SK-N-SH (cell line): ENCODE measurements around the gene HDAC4. TPM values are rescaled to one million over a fixed set of nuclear protein-coding genes. Genes with fewer than 3 reads are reported as not detected.

Source experiments
- CTCF ChIA-PET: fragments of 300-600, 350-600 bp; formaldehyde crosslinking; extraction: SDS; loops from one replicate; lab custom pipeline; 2021; lab: Yijun Ruan, JAX
- POLR2A ChIA-PET: fragments of 350-600 bp; sonication (Branson Sonifier 250); formaldehyde crosslinking; extraction: SDS; loops from one replicate; lab custom pipeline; 2020; ENCODE audit warnings: antibody characterized with exemption, inconsistent platforms; lab: Yijun Ruan, JAX
- DNase-seq: peaks from one replicate; pipeline ENCODE4 v3.0.0; 2012
- H2AFZ ChIP-seq: fragments of 200-600 bp; sonication (generic); 2 replicates; pipeline ENCODE4 v1.8.1; 2016; ENCODE audit warnings: antibody characterized with exemption, mild to moderate bottlenecking, low read depth
- H3F3A ChIP-seq: fragments of 200-600 bp; sonication (generic); replicated peaks from 2 replicates; pipeline ENCODE3; 2016; ENCODE audit warnings: antibody characterized with exemption, mild to moderate bottlenecking; ENCODE audit not compliant: insufficient read depth
- H3K27ac ChIP-seq, 2 experiments: fragments of 200-500 bp in 1 of 2; fragments of 200-600 bp in 1 of 2; sonication (Bioruptor generic) in 1 of 2; sonication (generic), shearing (Covaris generic) in 1 of 2; 2 replicates each; pipeline versions ENCODE4 v1.5.1 to v1.6.1; 2014 to 2016; ENCODE audit warnings: low read depth in 2 of 2, inconsistent platforms in 1 of 2, low read length in 1 of 2, mild to moderate bottlenecking in 1 of 2, mixed read lengths in 1 of 2
- H3K27me3 ChIP-seq: fragments of 200-600 bp; sonication (generic), shearing (Covaris generic); 2 replicates; pipeline ENCODE4 v1.6.1; 2016; ENCODE audit warnings: mixed run types; ENCODE audit not compliant: insufficient read depth
- H3K36me3 ChIP-seq, 2 experiments: fragments of 200-500 bp in 1 of 2; fragments of 200-600 bp in 1 of 2; sonication (Bioruptor generic) in 1 of 2; sonication (generic) in 1 of 2; replicated peaks in 1 of 2; 2 replicates each; pipeline versions ENCODE3 to v1.5.1; 2014 to 2016; ENCODE audit warnings: low read length in 1 of 2, mild to moderate bottlenecking in 1 of 2; ENCODE audit not compliant: insufficient read depth in 2 of 2, control insufficient read depth in 1 of 2
- H3K4me1 ChIP-seq, 2 experiments: fragments of 200-500 bp in 1 of 2; fragments of 200-600 bp in 1 of 2; sonication (Bioruptor generic) in 1 of 2; sonication (generic), shearing (Covaris generic) in 1 of 2; 2 replicates each; pipeline versions ENCODE4 v1.5.1 to v1.6.1; 2014 to 2016; ENCODE audit warnings: low read depth in 1 of 2, low read length in 1 of 2, mixed run types in 1 of 2; ENCODE audit not compliant: insufficient read depth in 2 of 2, control insufficient read depth in 1 of 2
- H3K4me2 ChIP-seq: fragments of 200-600 bp; sonication (generic), shearing (Covaris generic); 2 replicates; pipeline ENCODE4 v1.6.1; 2017; ENCODE audit warnings: mixed run types
- H3K4me3 ChIP-seq, 2 experiments: fragments of 200-500 bp in 1 of 2; fragments of 200-600 bp in 1 of 2; sonication (Bioruptor generic) in 1 of 2; sonication (generic), shearing (Covaris generic) in 1 of 2; 2 replicates each; pipeline versions ENCODE4 v1.5.1 to v1.8.1; 2014 to 2016; ENCODE audit warnings: low read depth in 2 of 2, inconsistent platforms in 1 of 2, low read length in 1 of 2, mild to moderate bottlenecking in 1 of 2, mixed read lengths in 1 of 2, moderate library complexity in 1 of 2
- H3K79me2 ChIP-seq: fragments of 200-600 bp; sonication (generic); 2 replicates; pipeline ENCODE4 v1.8.1; 2017; ENCODE audit warnings: mild to moderate bottlenecking; ENCODE audit not compliant: insufficient read depth
- H3K9ac ChIP-seq: fragments of 200-600 bp; sonication (generic); 2 replicates; pipeline ENCODE4 v1.6.1; 2017; ENCODE audit warnings: mixed run types
- H3K9me2 ChIP-seq: fragments of 200-600 bp; sonication (generic); 2 replicates; pipeline ENCODE4 v1.6.1; 2017; ENCODE audit warnings: mixed run types
- H3K9me3 ChIP-seq: fragments of 200-600 bp; sonication (generic); 2 replicates; pipeline ENCODE4 v1.6.1; 2017; ENCODE audit warnings: mixed run types, mild to moderate bottlenecking, moderate library complexity
- H4K20me1 ChIP-seq: fragments of 200-600 bp; sonication (generic); 2 replicates; pipeline ENCODE4 v1.6.1; 2017; ENCODE audit warnings: mild to moderate bottlenecking, mixed run types; ENCODE audit not compliant: insufficient read depth
- CTCF ChIP-seq: fragments of 200-600 bp; sonication (generic); IDR thresholded peaks from 2 replicates; pipeline ENCODE4 v1.6.1; 2017; ENCODE audit warnings: antibody characterized with exemption, mild to moderate bottlenecking, moderate library complexity
- EP300 ChIP-seq, 2 experiments: IDR thresholded peaks; 2 replicates each; pipeline versions ENCODE4 v1.4.0 to v1.6.1; 2012; ENCODE audit warnings: borderline replicate concordance in 1 of 2, low read depth in 1 of 2, low read length in 1 of 2
- FOSL2 ChIP-seq: IDR thresholded peaks from 2 replicates; pipeline ENCODE4 v1.4.0; 2012; ENCODE audit warnings: low read depth, mild to moderate bottlenecking, moderate library complexity, borderline replicate concordance
- GABPA ChIP-seq: IDR thresholded peaks from 2 replicates; pipeline ENCODE4 v1.4.0; 2012; ENCODE audit warnings: low read depth, mild to moderate bottlenecking
- GATA2 ChIP-seq: sonication (generic); formaldehyde crosslinking; IDR thresholded peaks from 2 replicates; pipeline ENCODE4 v1.5.0; 2020; ENCODE audit warnings: mild to moderate bottlenecking, missing genetic modification reagents
- IRF3 ChIP-seq: fragments of 150-350 bp; IDR thresholded peaks from 2 replicates; pipeline ENCODE4 v1.6.1; 2016; ENCODE audit warnings: mild to moderate bottlenecking, low read depth, low read length
- JUND ChIP-seq: IDR thresholded peaks from 2 replicates; pipeline ENCODE4 v1.4.0; 2012
- MAX ChIP-seq: IDR thresholded peaks from 2 replicates; pipeline ENCODE4 v1.4.0; 2012; ENCODE audit warnings: low read depth
- MEF2A ChIP-seq: IDR thresholded peaks from 2 replicates; pipeline ENCODE4 v1.4.0; 2012; ENCODE audit warnings: low read depth, borderline replicate concordance
- MXI1 ChIP-seq: IDR thresholded peaks from 2 replicates; pipeline ENCODE4 v1.6.1; 2012; ENCODE audit warnings: mild to moderate bottlenecking, low read depth, low read length, improper control_type of control experiment
- NRF1 ChIP-seq: IDR thresholded peaks from 2 replicates; pipeline ENCODE4 v1.6.1; 2012; ENCODE audit warnings: low read depth, mild to moderate bottlenecking, low read length
- POLR2AphosphoS5 ChIP-seq: IDR thresholded peaks from 2 replicates; pipeline ENCODE4 v1.6.1; 2012; ENCODE audit warnings: low read depth, low read length
- RCOR1 ChIP-seq: fragments of 150-350 bp; IDR thresholded peaks from 2 replicates; pipeline ENCODE4 v1.6.1; 2017; ENCODE audit warnings: antibody characterized with exemption, low read length
- REST ChIP-seq: IDR thresholded peaks from 2 replicates; pipeline ENCODE4 v1.6.1; 2012; ENCODE audit warnings: mild to moderate bottlenecking, low read depth, low read length, moderate library complexity
- RFX5 ChIP-seq: IDR thresholded peaks from 2 replicates; pipeline ENCODE4 v1.6.1; 2012; ENCODE audit warnings: mild to moderate bottlenecking, improper control_type of control experiment, low read length
- RXRA ChIP-seq: IDR thresholded peaks from 2 replicates; pipeline ENCODE4 v1.4.0; 2012; ENCODE audit warnings: low read depth, mild to moderate bottlenecking, borderline replicate concordance
- TCF12 ChIP-seq: IDR thresholded peaks from 2 replicates; pipeline ENCODE4 v1.4.0; 2012
- TEAD4 ChIP-seq: IDR thresholded peaks from 2 replicates; pipeline ENCODE4 v1.4.0; 2012; ENCODE audit warnings: mild to moderate bottlenecking, borderline replicate concordance; ENCODE audit not compliant: insufficient read depth
- USF1 ChIP-seq: IDR thresholded peaks from 2 replicates; pipeline ENCODE4 v1.4.0; 2012; ENCODE audit warnings: low read depth, borderline replicate concordance
- WGBS: methylation state at CpG from one replicate; pipeline ENCODE4 v1.1.6; 2017; ENCODE audit warnings: low lambda C conversion rate; 5-methylcytosine and 5-hydroxymethylcytosine counted together
- polyA plus RNA-seq, 3 experiments: library from polyadenylated mRNA; depleted of rRNA; stranded (reverse); fragments of >200 nt; gene quantifications; 2 replicates each; pipeline ENCODE4 v1.2.3, GENCODE V29; 2012

HDAC4 gene
- polyA plus RNA-seq, 1 of the 3 experiments (the other 2 are of a cell fraction): 5.5 TPM

GRCh38 chr2:239044336-239044735, 356.5 kb downstream of the HDAC4 start (continued):
- TF ChIP-seq CTCF: no peak

GRCh38 chr2:239043326-239043725, 357.5 kb downstream of the HDAC4 start:
- Histone ChIP-seq H3K27ac (no peak overlapping the region), H3K4me1 (no peaks in the 10 kb centered on the region; a peak in 1 of 4 replicates), H3F3A (no peaks in the 10 kb centered on the region), H3K27me3 (no peaks in the 10 kb centered on the region), H3K9me3 (no peaks in the 10 kb centered on the region), H4K20me1 (no peaks in the 10 kb centered on the region), H3K9ac (no peak overlapping the region), H3K9me2 (no peaks in the 10 kb centered on the region), H3K79me2 (no peaks in the 10 kb centered on the region), H3K4me2 (no peak overlapping the region), H3K4me3 (no peak overlapping the region), H3K36me3 (no peaks in the 10 kb centered on the region), H2AFZ (no peak overlapping the region)
- no peak for DNase-seq
- 90% methylated on average over 12 of the region's 12 CpGs for WGBS
- TF ChIP-seq TCF12 (no peak), IRF3 (no peak), MEF2A (no peak), JUND (no peak), MAX (no peak), GATA2 (CRISPR knock-in tag) (no peak), RXRA (no peak), POLR2AphosphoS5 (no peak), MXI1 (no peak), USF1 (no peak)
- ChIA-PET CTCF (interaction anchor here (0.7 to 5.4 kb wide), 4 partner anchors 9 to 75 kb away, joined by 3 to 39 read pairs (median 5); no protein-coding TSS in a partner anchor), POLR2A (interaction anchor here (0.6 kb wide), 1 partner anchor 1526 kb away, joined by 3 read pairs; no protein-coding TSS in a partner anchor)

- Histone ChIP-seq H3K27me3 (no peaks in the 10 kb centered on the region), H2AFZ (no peak overlapping the region), H3F3A (no peaks in the 10 kb centered on the region), H3K4me1 (no peaks in the 10 kb centered on the region; a peak in 1 of 4 replicates), H3K4me3 (no peak overlapping the region), H3K36me3 (no peaks in the 10 kb centered on the region), H3K9ac (no peak overlapping the region), H3K27ac (no peak overlapping the region), H3K4me2 (no peak overlapping the region), H3K79me2 (no peaks in the 10 kb centered on the region), H3K9me2 (no peaks in the 10 kb centered on the region), H3K9me3 (no peaks in the 10 kb centered on the region), H4K20me1 (no peaks in the 10 kb centered on the region)
- ChIA-PET CTCF (interaction anchor here (0.9 to 5.4 kb wide), 3 partner anchors 8 to 64 kb away, joined by 3 to 39 read pairs (median 7); no protein-coding TSS in a partner anchor), POLR2A (no interaction called here)
- no peak for DNase-seq
- 61% methylated on average over 18 of the region's 18 CpGs for WGBS
- no peak for TF ChIP-seq TCF12
- TF ChIP-seq NRF1: no peak
- TF ChIP-seq TEAD4: no peak
- TF ChIP-seq EP300 (IDR thresholded peaks at IDR 0.05; ENCODE audit: borderline replicate concordance in 1 of 2, low read depth in 1 of 2, low read length in 1 of 2): no peak
- no peak for TF ChIP-seq GABPA
- no peak for TF ChIP-seq RFX5
- TF ChIP-seq REST: no peak
- TF ChIP-seq FOSL2: no peak
- no peak for TF ChIP-seq RCOR1
These were observed 358.1 kb downstream of the HDAC4 start for GRCh38 chr2:239042551-239043320.
